GM21619 (cell line): ENCODE measurements around the gene CTSO.
"Not testable (repeated sequence)": the region's sequence is repeated elsewhere in the genome, so short reads cannot be mapped to it uniquely, and the experiment has no call there.

Experiments used
- ATAC-seq: cut with Tn5 transposase; IDR thresholded peaks from one replicate; pipeline ENCODE4 v1.9.1; 2021; ENCODE audit not compliant: unreplicated experiment

CTSO gene

DNA sequence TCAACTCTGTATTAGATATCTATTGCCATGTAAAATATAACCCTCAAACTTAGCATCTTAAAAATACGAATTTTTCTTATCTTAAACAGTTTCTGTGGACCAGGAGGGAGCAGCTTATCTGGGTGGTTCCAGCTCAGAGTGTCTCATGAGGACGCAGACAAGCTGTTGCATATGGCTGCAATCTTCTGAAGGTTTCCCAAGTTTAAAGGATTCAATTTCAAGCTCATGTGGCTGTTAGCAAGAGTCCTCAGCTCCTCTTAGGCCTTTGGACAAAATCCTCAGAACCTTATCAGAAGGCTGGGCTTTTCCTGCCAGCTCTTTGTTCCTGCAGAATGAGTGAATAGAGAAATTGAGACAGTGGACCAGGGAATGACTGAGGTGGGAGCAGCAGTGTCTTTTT, 2.8 kb upstream of the CTSO start:
- no peak for ATAC-seq

DNA sequence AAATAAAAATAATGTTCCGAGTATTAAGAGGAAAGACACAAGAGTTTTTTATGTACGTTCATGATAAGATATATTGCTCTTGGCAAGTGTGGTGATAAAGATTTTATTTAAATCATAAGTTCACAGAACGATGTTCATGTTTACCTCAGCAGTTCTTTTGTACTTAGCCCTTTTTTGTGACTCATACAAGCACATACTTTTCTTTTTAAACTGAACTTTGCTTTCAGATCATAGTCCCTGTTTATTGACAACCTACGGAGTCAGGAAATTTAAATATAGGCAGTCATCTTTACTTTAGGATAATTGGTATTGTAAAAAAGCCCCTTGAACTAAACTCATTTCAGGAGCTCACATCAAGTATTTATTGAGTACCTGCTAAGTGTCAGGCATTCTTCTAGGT, 1.3 kb upstream of the CTSO start:
- no peak for ATAC-seq

DNA sequence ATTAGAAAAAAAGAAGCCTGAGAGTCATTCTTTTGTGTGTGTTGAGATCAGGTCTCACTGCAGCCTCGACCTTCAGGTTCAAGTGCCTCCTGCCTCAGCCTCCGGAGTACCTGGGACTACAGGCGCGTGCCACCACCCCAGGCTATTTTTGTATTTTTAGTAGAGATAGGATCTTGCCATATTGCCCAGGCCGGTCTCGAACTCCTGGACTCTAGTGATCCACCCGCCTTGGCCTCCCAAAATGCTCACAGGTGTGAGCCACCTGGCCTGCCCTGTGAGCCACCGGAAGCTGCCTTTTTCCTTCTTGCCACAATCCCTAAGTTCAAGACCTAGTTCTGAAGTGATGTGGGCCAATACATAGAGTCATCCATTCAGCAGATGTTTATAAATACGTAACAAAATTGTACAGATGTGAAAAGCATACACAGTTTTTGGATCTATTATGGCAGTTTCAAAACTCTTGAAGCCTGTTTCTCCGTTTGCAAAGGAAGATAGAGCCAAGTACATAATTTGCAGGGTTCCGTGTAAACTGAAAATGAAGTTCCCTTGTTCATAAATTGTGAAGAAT, 536 bp upstream of the CTSO start:
- ATAC-seq, result no peak

DNA sequence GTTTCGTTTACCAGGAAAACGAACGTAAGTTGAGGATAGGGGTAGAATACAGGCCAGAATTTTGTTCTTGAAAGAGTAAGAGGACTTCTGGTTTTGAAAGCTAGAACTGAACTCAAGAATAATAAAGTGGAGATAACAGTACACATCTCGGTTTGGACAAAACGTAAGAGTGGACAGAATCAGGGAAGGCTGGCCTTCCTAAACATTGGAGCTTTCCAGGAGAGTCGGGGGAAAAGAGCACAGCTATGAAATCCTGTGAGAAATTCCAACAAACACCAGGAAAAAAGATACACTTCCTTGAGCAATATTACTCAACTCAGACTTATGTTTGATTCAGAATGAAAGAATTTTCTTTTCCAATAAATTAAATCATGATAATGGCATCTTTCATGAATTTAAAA, 1.2 kb downstream of the CTSO start:
- no peak for ATAC-seq

GRCh38 chr4:155950461-155950860, 3.2 kb downstream of the CTSO start:
- no peak for ATAC-seq

DNA sequence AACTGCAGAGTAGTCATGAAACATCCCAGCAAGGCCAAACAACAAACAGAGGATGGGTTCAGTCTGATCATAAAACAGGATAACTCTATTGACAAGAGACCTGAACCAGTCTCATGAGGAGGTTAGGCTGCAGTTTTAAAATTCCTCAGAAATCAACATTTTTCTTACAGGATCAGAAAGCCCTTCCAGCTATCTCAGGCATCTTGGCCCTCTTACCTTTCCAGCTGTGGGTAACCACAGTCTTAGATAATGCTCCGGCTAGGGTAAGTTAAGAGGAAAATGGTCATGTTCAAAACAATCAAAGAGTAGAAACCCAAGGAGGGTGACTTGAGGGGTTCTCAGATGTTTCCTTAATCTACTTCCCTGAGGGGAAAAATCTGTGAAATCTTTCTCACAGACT, 5.1 kb downstream of the CTSO start:
- no peak for ATAC-seq

DNA sequence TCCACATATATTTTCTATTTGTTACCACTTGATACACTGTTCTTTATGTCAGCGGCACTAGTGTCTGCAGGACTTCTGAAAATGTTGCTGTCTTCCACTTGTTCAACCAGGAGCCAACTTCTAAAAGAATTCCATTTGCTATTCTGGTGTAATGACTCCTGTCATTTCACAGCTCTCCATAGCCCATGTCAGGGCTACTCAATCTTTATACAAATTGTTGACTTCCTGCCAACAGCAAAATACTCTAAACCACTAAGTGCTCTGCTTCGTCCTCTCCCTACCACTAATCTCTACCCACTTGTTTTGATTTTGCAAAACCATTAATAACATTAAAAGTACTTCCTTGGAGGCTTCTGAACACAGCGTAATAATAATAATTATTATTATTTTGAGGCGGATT, 7.2 kb downstream of the CTSO start:
- ATAC-seq, result no peak

- ATAC-seq, result no peak
Observed at GRCh38 chr4:155944516-155944915, 9.2 kb downstream of the CTSO start.

DNA sequence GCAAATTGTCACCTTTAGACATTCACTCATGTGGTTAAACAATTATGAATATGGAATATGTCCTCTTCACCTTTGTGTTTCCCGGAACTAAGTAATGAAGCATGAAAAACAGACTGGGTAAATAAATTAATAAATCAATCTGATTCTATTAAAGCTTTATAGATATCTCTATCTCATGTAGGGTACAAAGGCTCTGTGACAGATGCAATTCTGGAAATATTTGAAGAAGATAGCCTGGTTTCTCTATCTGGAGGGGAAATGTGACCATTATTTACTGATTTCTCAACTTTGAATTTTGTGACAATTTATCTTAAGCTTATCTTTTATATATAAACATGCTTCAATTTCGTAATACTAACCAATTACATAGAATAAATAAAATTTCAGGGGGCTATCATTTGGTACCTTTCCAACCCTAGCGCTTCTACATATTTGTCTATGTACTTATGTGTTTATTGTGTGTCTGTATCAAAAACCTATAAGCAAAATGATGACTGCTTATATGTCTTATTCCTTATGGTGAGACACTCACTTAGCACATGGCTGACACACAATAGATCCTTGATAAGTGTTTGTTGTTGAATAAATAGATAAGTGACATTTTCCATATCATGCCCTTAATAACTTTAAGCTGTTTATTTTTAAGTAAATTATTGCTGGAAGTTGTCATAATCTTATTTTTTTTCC, 9.9 kb downstream of the CTSO start:
- ATAC-seq, result no peak

GRCh38 chr4:155941820-155942219, 11.8 kb downstream of the CTSO start:
- no peak for ATAC-seq

- no peak for ATAC-seq
Observed at GRCh38 chr4:155941085-155941790, 12.4 kb downstream of the CTSO start.

DNA sequence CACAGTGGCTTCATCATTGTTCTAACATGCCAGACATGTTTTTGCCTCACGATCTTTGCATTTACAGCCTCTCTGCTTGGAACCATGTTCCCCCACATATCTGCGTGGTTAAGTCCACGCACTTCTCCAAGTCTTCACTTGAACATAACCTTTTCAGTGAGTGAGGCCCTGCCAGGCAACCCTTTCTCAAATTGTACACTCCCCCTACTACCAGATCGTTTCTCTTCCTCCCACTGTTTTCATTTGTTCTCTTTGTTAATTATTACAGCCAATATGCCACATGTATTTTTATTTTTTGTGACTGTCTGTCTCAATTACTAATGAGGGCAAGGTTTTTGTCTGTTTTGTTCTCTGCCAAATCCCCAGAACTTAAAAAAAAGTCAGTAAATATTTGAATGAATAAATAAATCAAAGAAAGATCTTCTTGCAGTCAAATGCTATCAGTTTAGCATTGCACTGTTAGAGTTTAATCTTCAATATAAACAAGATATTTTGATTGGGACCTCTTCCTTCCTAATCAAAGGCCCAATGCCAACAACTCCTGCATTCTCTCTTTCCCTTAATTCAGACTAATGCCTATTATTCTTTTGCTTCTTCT, 18.2 kb downstream of the CTSO start:
- no peak for ATAC-seq

GRCh38 chr4:155934634-155935033, 19.0 kb downstream of the CTSO start:
- ATAC-seq, result not testable (repeated sequence)

GRCh38 chr4:155931634-155932033, 22.0 kb downstream of the CTSO start:
- ATAC-seq, result no peak

GRCh38 chr4:155930330-155930729, 23.3 kb downstream of the CTSO start:
- ATAC-seq, result no peak

DNA sequence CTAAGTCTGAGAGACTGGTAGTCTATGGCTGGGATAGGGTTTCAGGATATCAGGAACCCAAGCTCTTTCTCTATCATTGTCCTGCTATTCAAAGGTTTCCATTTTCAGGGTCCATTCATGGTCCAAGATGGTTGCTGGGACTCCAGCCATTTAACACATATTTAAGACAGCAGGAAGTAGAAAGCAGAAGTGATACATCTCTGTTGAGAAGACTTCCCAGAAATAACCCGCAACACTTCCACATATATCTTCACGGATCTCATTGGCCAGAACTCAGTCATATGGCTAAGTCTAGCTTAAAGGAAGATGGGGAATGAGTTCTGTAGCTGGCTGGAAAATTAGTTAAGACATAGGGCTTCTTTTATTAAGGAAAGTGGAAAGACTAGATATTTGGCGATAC, 23.8 kb downstream of the CTSO start:
- peak; percentile 45 for ATAC-seq

- no peak for ATAC-seq
Observed at GRCh38 chr4:155924637-155925036, 29.0 kb downstream of the CTSO start.

DNA sequence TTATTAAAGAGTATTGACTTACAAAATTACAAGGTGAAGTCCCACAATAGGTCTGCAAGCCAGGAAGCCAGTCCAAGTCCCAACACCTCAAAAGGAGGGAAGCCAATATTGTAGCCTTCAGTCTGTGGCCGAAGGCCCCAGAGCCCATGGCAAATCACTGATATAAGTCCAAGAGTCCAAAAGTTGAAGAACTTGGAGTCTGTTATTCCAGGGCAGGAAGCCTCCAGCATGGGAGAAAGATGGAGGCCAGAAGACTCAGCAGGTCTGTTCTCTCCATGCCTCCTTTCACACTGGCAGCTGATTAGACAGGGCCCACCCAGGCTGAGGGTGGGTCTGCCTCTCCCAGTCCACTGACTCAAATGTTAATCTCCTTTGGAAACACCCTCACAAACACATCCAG, 32.1 kb downstream of the CTSO start:
- ATAC-seq, result no peak

DNA sequence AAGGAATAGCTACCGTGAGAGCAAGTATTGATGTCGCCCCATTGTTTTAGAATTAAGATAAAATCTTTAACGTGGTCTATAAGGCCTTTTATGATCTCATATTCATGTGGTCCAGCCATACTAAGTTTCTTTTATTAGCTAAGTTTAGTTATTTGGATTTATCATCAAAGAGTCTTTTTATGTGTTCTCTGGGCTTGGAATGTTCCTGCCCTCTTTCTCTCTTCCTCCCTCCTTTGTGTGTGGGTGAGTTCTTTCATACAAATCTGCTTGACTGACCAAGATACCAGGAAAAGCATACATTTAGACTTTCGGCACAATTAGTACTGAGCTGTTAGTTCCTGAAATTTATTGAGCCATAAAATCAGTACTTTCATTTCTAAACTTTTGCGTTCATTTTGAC, 38.9 kb downstream of the CTSO start:
- ATAC-seq, result no peak

DNA sequence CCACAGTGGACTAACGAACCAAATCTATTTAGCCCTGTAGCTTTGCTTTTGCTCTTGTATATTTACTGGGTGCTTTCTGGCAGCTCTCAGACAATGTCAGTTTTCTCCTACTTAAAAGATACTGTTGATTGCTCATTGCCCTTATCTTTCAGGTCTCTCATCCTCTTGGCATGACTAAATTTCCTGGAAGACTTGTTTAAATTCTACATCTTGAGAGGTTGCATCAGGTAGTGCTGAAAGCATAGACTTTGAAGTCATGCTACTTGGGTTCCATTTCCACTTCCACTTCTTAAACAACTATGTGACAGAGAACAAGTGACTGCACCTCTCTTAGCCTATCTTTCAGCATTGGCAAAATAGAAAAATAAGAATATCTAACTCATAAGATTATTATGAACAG, 41.8 kb downstream of the CTSO start:
- ATAC-seq, result no peak

DNA sequence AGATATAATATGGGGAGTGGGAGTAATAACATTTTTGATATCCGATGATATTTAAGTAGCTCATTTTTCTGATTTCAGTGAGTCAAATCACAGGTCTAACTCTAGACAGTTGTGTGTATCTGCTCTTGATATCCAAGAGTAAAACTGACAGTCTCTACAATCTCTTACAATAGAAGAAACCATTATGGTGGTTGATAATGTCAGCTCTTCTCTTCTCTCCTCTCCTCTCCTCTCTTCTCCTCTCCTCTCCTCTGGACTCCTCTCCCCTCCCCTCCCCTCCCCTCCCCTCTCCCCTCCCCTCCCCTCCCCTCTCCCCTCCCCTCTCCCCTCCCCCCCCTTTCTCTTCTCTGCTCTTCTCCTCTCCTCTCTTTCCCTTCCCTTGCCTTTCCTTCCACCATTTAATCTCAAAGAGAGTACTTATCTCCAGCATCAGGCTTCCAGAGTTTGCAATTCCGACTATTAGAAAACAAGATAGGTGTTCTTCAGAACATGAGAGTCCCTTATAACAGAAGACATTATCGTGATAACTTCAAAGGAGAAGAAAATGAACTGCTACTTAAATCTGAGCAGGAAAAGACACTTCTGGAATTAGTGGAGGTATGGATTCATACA, 43.9 kb downstream of the CTSO start:
- no peak for ATAC-seq
